ENCODE data around the gene LRRC8B.

LRRC8B gene

DNA sequence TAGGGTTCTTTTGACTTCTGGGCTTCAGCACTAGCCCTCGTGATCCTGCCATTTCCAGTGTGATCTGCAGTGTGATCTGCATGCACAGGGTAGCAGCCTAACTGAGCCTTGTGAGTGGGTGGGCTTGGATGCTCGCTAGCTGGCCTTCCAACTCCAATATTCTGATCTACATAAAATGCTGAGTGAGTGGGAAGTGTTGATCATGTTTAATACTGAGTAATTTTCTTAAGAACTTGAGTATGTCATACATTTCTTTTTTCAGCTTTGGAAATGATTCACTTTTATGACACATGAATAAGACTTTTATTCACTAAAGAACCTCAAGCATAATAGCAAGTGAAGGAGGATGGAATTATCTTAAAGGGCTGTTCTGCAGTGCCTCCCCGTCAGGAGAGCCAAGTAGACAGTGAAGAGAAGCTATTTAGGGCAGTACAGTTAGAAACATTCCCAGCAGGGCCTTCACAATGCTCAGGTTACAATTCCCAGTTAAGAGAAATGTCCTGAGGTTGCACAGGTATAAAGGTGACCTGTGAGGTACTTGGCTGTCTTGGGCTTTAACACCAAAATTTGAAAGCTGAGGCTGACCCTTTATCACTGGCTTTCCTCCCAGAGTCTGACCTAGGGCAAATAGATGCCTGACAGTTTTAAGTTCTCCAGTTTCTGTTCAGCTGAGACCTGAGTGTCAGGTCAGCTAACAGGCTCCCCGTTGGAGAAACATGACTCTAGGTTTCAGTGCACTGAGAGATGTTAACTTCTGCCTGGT lies 79.2 kb downstream of the LRRC8B start:
- TF ChIP-seq CTCF (IDR thresholded peaks at IDR 0.05; ENCODE audit: borderline replicate concordance, insufficient read depth, low read depth, low read length): no peak
- no peak overlapping the region for H3K4me3 ChIP-seq (ENCODE audit: low read depth, low read length)

DNA sequence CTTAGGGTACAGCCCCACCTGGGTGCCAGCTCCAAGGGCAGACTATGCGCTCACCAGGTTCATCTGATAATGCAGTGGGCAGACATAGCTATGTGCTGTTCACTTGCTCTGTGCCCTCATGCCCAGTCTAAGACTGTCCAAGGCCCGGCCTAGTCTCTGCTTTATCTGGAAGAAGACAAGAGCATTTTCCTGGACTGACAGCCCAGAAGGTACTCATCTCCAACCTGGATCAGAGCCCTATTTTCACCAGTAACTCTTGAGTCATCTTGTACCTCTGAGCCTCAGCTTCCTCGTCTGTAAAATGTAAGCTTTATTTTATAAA lies 79.7 kb downstream of the LRRC8B start:
- no peak overlapping the region for H3K4me3 ChIP-seq (ENCODE audit: low read depth, low read length)
- TF ChIP-seq CTCF (IDR thresholded peaks at IDR 0.05; ENCODE audit: borderline replicate concordance, insufficient read depth, low read depth, low read length): no peak

DNA sequence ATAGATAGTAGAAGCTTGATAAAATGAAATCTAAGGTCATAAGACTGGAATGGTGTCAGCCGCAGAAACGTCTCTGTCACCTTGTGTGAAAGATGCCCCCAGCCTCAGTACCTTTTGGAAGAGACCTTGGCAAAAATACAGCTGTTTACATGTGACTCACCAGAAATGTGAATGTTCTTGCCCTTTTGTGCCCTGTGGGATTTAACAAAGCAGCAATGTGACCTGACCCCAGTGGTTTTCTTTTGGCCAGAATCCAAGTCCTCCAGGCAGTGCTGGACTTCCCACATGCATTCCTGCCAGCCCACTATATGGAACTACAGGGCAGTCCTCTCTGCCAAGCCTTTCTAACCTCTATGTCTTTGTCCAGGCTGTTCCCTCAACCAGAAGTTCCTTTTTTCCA lies 81.1 kb downstream of the LRRC8B start:
- TF ChIP-seq CTCF (IDR thresholded peaks at IDR 0.05; ENCODE audit: borderline replicate concordance, insufficient read depth, low read depth, low read length): no peak
- H3K4me3 ChIP-seq (ENCODE audit: low read depth, low read length): no peak overlapping the region

DNA sequence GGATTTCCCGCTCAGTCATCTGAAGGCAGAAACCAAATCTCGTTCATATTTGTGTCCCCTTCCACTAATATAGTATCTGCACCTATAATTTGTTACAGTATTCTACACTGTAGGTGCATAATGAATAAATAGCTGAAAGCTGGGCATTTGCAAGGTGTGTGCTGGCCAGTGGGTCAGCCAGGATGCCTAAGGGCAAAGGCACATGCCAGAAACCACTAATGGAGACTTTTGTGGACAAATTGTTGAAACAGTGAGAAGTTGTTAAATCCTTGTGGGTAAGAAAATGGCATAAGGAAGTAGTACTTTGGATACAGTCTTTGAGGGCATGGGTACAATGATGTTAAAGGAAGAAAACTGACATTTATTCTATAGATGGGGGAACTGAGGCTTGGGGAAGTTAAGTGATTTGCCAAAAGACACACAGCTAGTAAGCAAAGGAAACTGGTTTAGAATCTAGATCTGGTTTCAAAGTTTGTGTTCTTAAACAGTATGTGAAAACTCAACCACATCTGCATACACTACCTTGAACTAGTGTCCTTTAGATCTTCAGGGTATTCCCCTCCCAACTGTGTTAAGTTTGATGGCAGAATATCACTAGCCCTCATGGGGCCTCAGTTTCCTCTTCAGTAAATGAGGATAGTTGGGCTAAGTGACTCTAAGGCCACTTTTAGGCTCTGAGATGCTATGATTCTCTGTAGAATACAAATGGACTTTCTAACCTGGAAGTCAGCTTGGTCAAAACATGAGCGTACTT lies 81.8 kb downstream of the LRRC8B start:
- no peak for TF ChIP-seq CTCF (IDR thresholded peaks at IDR 0.05; ENCODE audit: borderline replicate concordance, insufficient read depth, low read depth, low read length)
- no peak overlapping the region for H3K4me3 ChIP-seq (ENCODE audit: low read depth, low read length)

DNA sequence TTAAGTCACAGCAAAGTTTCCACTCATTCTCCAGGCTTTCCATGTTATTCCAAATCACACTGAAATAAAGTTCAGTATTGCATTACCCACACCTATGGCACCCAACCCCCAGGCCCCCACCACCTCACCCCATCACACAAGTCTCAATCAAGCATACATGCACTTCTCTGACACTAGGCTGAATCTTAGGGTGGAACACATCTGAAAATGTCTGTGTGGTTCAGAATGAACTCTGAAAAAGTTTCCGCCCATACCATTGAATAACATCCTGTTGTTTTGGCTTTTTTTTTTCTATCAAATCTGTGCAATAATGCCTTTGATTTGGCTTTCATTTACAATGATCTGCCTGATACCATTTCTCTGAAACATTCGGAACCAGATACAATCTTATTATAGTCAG lies 82.5 kb downstream of the LRRC8B start:
- no peak for TF ChIP-seq CTCF (IDR thresholded peaks at IDR 0.05; ENCODE audit: borderline replicate concordance, insufficient read depth, low read depth, low read length)
- no peak overlapping the region for H3K4me3 ChIP-seq (ENCODE audit: low read depth, low read length)

- no peak overlapping the region for H3K4me3 ChIP-seq (ENCODE audit: low read depth, low read length)
- TF ChIP-seq CTCF (IDR thresholded peaks at IDR 0.05; ENCODE audit: borderline replicate concordance, insufficient read depth, low read depth, low read length): no peak
Measured at GRCh38 chr1:89607586-89608318, 83.1 kb downstream of the LRRC8B start.
